Panc1 (cell line): Measurements from ENCODE around the gene C9orf57. TPM values are rescaled to one million over a fixed set of nuclear protein-coding genes. Genes with fewer than 3 reads are reported as not detected.

Experiments used
- ATAC-seq: fragments of 200-7000 bp; cut with Tn5 transposase; 2 replicates; pipeline ENCODE4 v1.9.1; 2020; ENCODE audit warnings: mild to moderate bottlenecking, moderate library complexity
- BruUV-seq: library from RNA; stranded (reverse); fragments of 400-500 nt; replicated peaks from 2 replicates; lab custom pipeline; 2021; lab: Mats Ljungman, UMichigan
- CTCF ChIA-PET: fragments of 300-600 bp; sonication (Branson Sonifier 250); formaldehyde crosslinking; loops from one replicate; lab custom pipeline; 2022; ENCODE audit warnings: antibody characterized with exemption; lab: Charles Lee
- POLR2A ChIA-PET: fragments of 300-600 bp; sonication (Branson Sonifier 250); formaldehyde crosslinking; loops from one replicate; lab custom pipeline; 2022; ENCODE audit warnings: antibody characterized with exemption; lab: Charles Lee
- DNase-seq: peaks from one replicate; pipeline ENCODE4 v3.0.0-alpha.2; 2010; ENCODE audit warnings: low read depth, low spot score
- H3K27ac ChIP-seq: 2 replicates; pipeline ENCODE4 v1.5.1; 2011; ENCODE audit warnings: mild to moderate bottlenecking, low read length, inconsistent platforms
- H3K27me3 ChIP-seq: fragments of 200-500 bp; sonication (Bioruptor generic); 2 replicates; pipeline ENCODE4 v1.6.0; 2014; ENCODE audit warnings: low read length, inconsistent platforms; ENCODE audit not compliant: control insufficient read depth, insufficient read depth
- H3K36me3 ChIP-seq: fragments of 200-500 bp; sonication (Bioruptor generic); 2 replicates; pipeline ENCODE4 v1.5.1; 2014; ENCODE audit warnings: inconsistent platforms, mild to moderate bottlenecking, low read length, moderate library complexity; ENCODE audit not compliant: control insufficient read depth, insufficient read depth
- H3K4me1 ChIP-seq: 2 replicates; pipeline ENCODE4 v1.5.1; 2011; ENCODE audit warnings: inconsistent platforms, mild to moderate bottlenecking, low read length, moderate library complexity; ENCODE audit not compliant: control insufficient read depth, insufficient read depth
- H3K4me3 ChIP-seq, 2 experiments: 2 replicates each; pipeline ENCODE4 v1.5.1; 2011 to 2012; ENCODE audit warnings: low read depth in 2 of 2, low read length in 2 of 2, mild to moderate bottlenecking in 2 of 2, inconsistent platforms in 1 of 2, moderate library complexity in 1 of 2
- H3K9me3 ChIP-seq: fragments of 200-500 bp; sonication (Bioruptor generic); 2 replicates; pipeline ENCODE4 v1.5.1; 2014; ENCODE audit warnings: low read depth, mild to moderate bottlenecking, inconsistent platforms, low read length, moderate library complexity; ENCODE audit not compliant: control insufficient read depth, insufficient read depth
- CTCF ChIP-seq: fragments of 450-650 bp; IDR thresholded peaks from 2 replicates; pipeline ENCODE4 v1.5.1; 2017; ENCODE audit warnings: mild to moderate bottlenecking
- POLR2AphosphoS5 ChIP-seq: IDR thresholded peaks from 2 replicates; pipeline ENCODE4 v1.6.1; 2012; ENCODE audit warnings: mild to moderate bottlenecking, low read depth, low read length, moderate library complexity
- SIN3A ChIP-seq: IDR thresholded peaks from 2 replicates; pipeline ENCODE4 v1.6.1; 2012; ENCODE audit warnings: low read depth, mild to moderate bottlenecking, low read length, moderate library complexity, borderline replicate concordance; ENCODE audit not compliant: insufficient read depth
- TCF7L2 ChIP-seq: IDR thresholded peaks from 2 replicates; pipeline ENCODE4 v1.6.1; 2011; ENCODE audit warnings: mild to moderate bottlenecking, low read depth, low read length, inconsistent platforms
- in situ Hi-C: cut with HindIII; loops from 2 replicates; pipeline ENCODE4 v1.10.0; 2016; ENCODE audit warnings: low sequenced_read_pairs, low pct_unique_long_range_greater_than_20kb
- intact Hi-C: fragments of 100-400 bp; cut with micrococcal nuclease; formaldehyde crosslinking; loops from one replicate; pipeline ENCODE4 v1.10.0; 2022; ENCODE audit not compliant: unreplicated experiment
- total RNA-seq: library from RNA; stranded (reverse); gene quantifications from one replicate; pipeline ENCODE4 v1.2.1, GENCODE V29; 2021; ENCODE audit not compliant: unreplicated experiment
- TF ChIP-seq, protein P1 (sequence below), 2 experiments: IDR thresholded peaks; 2 replicates each; pipeline ENCODE4 v1.6.1; 2011 to 2012; ENCODE audit warnings: low read depth in 2 of 2, control low read depth in 1 of 2, low read length in 1 of 2, mild to moderate bottlenecking in 1 of 2, moderate library complexity in 1 of 2; ENCODE audit not compliant: insufficient read depth in 1 of 2

C9orf57 gene
- total RNA-seq, 1 experiment from 2014 or later, result not detected

DNA sequence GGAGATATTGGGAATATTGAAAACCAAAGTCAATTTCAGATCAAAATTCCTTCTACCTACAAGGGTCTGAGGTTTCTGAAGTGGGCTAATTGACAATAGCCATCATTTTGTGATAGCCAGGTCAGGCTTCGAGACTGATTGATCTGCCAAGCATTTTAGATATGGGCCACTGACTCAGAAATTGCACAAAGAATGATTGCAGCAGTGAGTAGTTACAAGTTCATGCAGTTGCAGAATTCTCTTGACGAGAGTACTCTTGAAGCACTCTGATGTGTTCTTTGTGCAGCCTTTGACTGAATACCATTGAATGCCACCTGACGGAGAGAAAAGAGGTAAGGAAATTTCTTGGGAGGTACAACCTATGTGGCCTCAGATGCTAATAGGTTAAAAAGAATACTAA lies 8.3 kb downstream of the C9orf57 start:
- no peak for ATAC-seq
- no TSS peak for BruUV-seq
- Histone ChIP-seq H3K4me1 (no peaks in the 10 kb centered on the region), H3K27ac (no peak overlapping the region), H3K36me3 (no peaks in the 10 kb centered on the region), H3K4me3 (no peak overlapping the region), H3K27me3 (no peaks in the 10 kb centered on the region), H3K9me3 (no peaks in the 10 kb centered on the region)
- TF ChIP-seq, protein P1, sequence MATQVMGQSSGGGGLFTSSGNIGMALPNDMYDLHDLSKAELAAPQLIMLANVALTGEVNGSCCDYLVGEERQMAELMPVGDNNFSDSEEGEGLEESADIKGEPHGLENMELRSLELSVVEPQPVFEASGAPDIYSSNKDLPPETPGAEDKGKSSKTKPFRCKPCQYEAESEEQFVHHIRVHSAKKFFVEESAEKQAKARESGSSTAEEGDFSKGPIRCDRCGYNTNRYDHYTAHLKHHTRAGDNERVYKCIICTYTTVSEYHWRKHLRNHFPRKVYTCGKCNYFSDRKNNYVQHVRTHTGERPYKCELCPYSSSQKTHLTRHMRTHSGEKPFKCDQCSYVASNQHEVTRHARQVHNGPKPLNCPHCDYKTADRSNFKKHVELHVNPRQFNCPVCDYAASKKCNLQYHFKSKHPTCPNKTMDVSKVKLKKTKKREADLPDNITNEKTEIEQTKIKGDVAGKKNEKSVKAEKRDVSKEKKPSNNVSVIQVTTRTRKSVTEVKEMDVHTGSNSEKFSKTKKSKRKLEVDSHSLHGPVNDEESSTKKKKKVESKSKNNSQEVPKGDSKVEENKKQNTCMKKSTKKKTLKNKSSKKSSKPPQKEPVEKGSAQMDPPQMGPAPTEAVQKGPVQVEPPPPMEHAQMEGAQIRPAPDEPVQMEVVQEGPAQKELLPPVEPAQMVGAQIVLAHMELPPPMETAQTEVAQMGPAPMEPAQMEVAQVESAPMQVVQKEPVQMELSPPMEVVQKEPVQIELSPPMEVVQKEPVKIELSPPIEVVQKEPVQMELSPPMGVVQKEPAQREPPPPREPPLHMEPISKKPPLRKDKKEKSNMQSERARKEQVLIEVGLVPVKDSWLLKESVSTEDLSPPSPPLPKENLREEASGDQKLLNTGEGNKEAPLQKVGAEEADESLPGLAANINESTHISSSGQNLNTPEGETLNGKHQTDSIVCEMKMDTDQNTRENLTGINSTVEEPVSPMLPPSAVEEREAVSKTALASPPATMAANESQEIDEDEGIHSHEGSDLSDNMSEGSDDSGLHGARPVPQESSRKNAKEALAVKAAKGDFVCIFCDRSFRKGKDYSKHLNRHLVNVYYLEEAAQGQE (IDR thresholded peaks at IDR 0.05; ENCODE audit: insufficient read depth in 1 of 2, low read depth in 2 of 2, low read length in 1 of 2), result no peak
- TF ChIP-seq SIN3A (no peak), TCF7L2 (no peak), POLR2AphosphoS5 (no peak), CTCF (no peak)
- POLR2A ChIA-PET, result no interaction called here
- no peak for DNase-seq
- CTCF ChIA-PET, result no interaction called here
- intact Hi-C loops (no loop called here), in situ Hi-C loops (no loop called here)

DNA sequence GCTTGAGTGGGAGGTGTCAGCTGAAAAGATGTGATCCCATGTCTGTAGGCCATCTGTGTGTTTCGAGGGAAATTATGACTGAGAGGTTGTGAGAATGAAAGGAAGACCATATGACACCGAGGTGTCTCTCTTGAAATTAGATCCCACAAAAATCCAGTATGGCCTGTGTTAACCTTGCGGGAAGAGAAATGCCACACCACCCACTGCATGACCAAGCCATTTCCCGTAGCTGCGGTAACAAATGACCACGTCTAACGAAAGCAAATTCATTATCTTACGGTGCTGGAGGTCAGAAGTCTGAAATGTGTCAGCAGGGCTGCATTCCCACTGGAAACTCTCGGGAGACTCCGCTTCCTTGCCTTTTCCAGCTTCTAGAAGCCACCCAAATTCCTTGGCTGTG lies 11.6 kb downstream of the C9orf57 start:
- intact Hi-C loops (no loop called here), in situ Hi-C loops (loop anchor here (10.0 kb wide), 1 partner anchor 226 kb away; no protein-coding TSS in a partner anchor)
- H3K27me3 ChIP-seq, result no peaks in the 10 kb centered on the region
- H3K4me1 ChIP-seq, result no peaks in the 10 kb centered on the region
- no peak overlapping the region for H3K27ac ChIP-seq
- H3K9me3 ChIP-seq, result no peaks in the 10 kb centered on the region
- DNase-seq (no peak), ATAC-seq (no peak)
- TF ChIP-seq POLR2AphosphoS5 (no peak), SIN3A (no peak), TCF7L2 (no peak), CTCF (no peak)
- TF ChIP-seq, protein P1 (IDR thresholded peaks at IDR 0.05; ENCODE audit: insufficient read depth in 1 of 2, low read depth in 2 of 2, low read length in 1 of 2), result no peak
- no TSS peak for BruUV-seq
- CTCF ChIA-PET, result no interaction called here
- no peak overlapping the region for H3K4me3 ChIP-seq
- POLR2A ChIA-PET, result no interaction called here
- H3K36me3 ChIP-seq, result no peaks in the 10 kb centered on the region
